KMS-11 (cell line): ENCODE data around the gene PGGHG.
"Not testable (repeated sequence)": the region's sequence is repeated elsewhere in the genome, so short reads cannot be mapped to it uniquely, and the experiment has no call there.

Source experiments
- H2AFZ ChIP-seq: fragments of 200-600 bp; sonication (generic); 2 replicates; pipeline ENCODE4 v1.6.1; 2016; ENCODE audit warnings: antibody characterized with exemption, mixed run types, low read depth
- H3K27ac ChIP-seq: fragments of 200-600 bp; sonication (generic); 2 replicates; pipeline ENCODE4 v1.6.1; 2016; ENCODE audit warnings: mild to moderate bottlenecking, mixed run types
- H3K27me3 ChIP-seq: fragments of 200-600 bp; sonication (generic); 2 replicates; pipeline ENCODE4 v1.6.1; 2017; ENCODE audit warnings: mild to moderate bottlenecking, low read depth, mixed run types, moderate library complexity; ENCODE audit not compliant: insufficient read depth
- H3K36me3 ChIP-seq: fragments of 200-600 bp; sonication (generic); 2 replicates; pipeline ENCODE4 v1.6.1; 2017; ENCODE audit warnings: mild to moderate bottlenecking, mixed run types; ENCODE audit not compliant: insufficient read depth
- H3K4me1 ChIP-seq: fragments of 200-600 bp; sonication (generic); 2 replicates; pipeline ENCODE4 v1.6.1; 2016; ENCODE audit warnings: mild to moderate bottlenecking, low read depth, mixed run types; ENCODE audit not compliant: poor library complexity, severe bottlenecking
- H3K4me2 ChIP-seq: fragments of 200-600 bp; sonication (generic); 2 replicates; pipeline ENCODE4 v1.7.0; 2016; ENCODE audit warnings: mild to moderate bottlenecking, mixed run types
- H3K4me3 ChIP-seq: fragments of 200-600 bp; sonication (generic); IDR thresholded peaks from 2 replicates; pipeline ENCODE4 v1.6.1; 2017; ENCODE audit warnings: low read depth, low read length, mixed read lengths; ENCODE audit not compliant: insufficient read depth
- H3K79me2 ChIP-seq: fragments of 200-600 bp; sonication (generic); 2 replicates; pipeline ENCODE4 v1.6.1; 2016; ENCODE audit warnings: low read depth, mixed run types; ENCODE audit not compliant: insufficient read depth
- H3K9ac ChIP-seq: fragments of 200-600 bp; sonication (generic); 2 replicates; pipeline ENCODE4 v1.6.1; 2016; ENCODE audit warnings: mild to moderate bottlenecking, mixed run types
- H4K20me1 ChIP-seq: fragments of 200-600 bp; sonication (generic); 2 replicates; pipeline ENCODE4 v1.6.1; 2016; ENCODE audit warnings: mild to moderate bottlenecking, mixed run types; ENCODE audit not compliant: insufficient read depth
- CTCF ChIP-seq: fragments of 200-600 bp; sonication (generic); conservative IDR thresholded peaks from 2 replicates; pipeline ENCODE4 v1.6.1; 2017; ENCODE audit warnings: low read depth, mild to moderate bottlenecking, antibody characterized with exemption, low read length, moderate library complexity, mixed read lengths

The PGGHG gene

DNA sequence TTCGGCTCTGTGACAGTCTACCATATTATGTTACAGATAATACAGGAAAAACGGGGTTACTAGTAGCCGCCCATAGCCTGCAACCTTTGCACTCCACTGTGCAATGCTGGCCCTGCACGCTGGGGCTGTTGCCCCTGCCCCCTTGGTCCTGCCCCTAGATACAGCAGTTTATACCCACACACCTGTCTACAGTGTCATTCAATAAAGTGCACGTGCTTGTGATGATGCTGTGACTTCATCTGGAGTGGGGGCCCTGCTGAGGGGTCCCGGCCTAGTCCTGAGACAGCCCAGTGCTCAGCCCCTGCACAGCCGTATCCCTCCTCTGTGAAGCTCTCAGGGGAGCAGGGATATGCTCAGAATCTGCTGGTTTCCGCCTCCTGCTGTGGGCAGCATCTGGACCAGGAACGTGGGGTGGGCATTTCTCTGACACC lies 26.1 kb downstream of the PGGHG start:
- Histone ChIP-seq H4K20me1 (no peaks in the 10 kb centered on the region), H3K4me2 (no peak overlapping the region), H3K36me3 (no peaks in the 10 kb centered on the region), H3K27ac (no peak overlapping the region), H3K4me3 (no peak overlapping the region), H3K79me2 (no peaks in the 10 kb centered on the region), H3K4me1 (peaks cover 12% of the 10 kb centered on the region), H3K9ac (no peak overlapping the region), H3K27me3 (peaks cover 42% of the 10 kb centered on the region), H2AFZ (no peak overlapping the region)
- TF ChIP-seq CTCF, result no peak

GRCh38 chr11:315516-315994 lies 26.6 kb downstream of the PGGHG start:
- no peaks in the 10 kb centered on the region for H3K79me2 ChIP-seq
- no peaks in the 10 kb centered on the region for H4K20me1 ChIP-seq
- H3K4me3 ChIP-seq, result no peak overlapping the region
- H3K27me3 ChIP-seq, result peaks cover 46% of the 10 kb centered on the region
- H3K4me1 ChIP-seq, result peaks cover 12% of the 10 kb centered on the region
- H3K4me2 ChIP-seq, result no peak overlapping the region
- H3K36me3 ChIP-seq, result no peaks in the 10 kb centered on the region
- no peak for TF ChIP-seq CTCF
- no peak overlapping the region for H2AFZ ChIP-seq
- H3K27ac ChIP-seq, result no peak overlapping the region
- no peak overlapping the region for H3K9ac ChIP-seq

DNA sequence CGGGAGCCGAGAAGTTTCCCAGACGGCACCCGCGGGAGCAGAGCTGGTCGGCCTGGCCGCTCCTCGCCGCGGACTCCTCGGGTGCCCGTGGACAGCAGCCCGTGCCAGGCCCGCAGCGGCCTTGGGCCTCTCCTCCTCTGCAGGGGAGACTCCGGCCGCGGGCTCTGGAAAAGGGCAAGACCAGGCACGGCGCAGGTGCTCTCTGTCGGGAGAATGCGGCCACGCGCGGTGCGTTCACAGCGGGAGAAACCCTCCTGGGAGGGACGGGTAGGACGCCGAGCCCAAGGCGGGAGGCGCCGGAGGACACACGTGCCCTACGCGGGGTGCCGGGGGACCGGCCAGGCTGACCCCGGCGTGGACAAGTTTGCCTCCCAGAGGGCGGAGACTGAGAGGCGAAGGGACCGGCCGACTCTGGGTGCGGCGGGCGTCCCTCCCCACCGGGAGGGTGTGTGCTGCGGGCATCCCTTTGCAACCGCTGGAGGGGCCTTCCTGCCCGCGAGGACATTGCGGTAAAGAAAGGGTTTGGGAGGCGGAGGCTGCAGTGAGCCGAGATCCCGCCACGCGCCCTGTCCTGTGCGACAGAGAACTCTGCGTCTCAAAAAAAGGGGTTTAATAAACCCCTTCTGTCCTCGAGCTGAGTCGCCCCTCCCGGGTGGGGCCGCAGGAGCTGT lies 27.2 kb downstream of the PGGHG start:
- Histone ChIP-seq H4K20me1 (no peaks in the 10 kb centered on the region), H3K4me2 (no peak overlapping the region), H3K27me3 (peaks cover 50% of the 10 kb centered on the region), H3K9ac (no peak overlapping the region), H3K79me2 (no peaks in the 10 kb centered on the region), H3K4me3 (no peak overlapping the region), H3K36me3 (no peaks in the 10 kb centered on the region), H3K4me1 (peaks cover 12% of the 10 kb centered on the region), H2AFZ (no peak overlapping the region), H3K27ac (no peak overlapping the region)
- TF ChIP-seq CTCF, result no peak

DNA sequence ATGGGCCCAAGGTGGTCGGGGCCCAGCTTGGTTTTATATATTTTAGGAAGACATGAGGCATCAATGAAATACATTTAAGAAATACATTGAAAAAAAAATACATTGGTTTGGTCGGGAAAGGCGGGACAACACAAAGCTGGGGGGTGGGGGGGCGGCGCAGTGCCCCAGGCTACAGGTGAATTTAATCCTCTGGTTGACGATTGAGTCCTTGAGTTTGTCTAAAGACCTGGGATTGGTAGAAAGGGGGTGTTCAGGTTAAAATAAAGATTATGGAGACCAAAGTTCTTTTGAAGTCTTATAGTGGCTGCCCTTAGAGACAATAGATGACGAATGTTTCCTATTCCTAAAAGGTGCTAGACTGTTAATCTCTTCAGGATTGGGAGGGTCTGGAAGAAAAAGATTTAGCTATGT lies 28.0 kb downstream of the PGGHG start:
- Histone ChIP-seq H2AFZ (no peak overlapping the region), H4K20me1 (no peaks in the 10 kb centered on the region), H3K36me3 (no peaks in the 10 kb centered on the region), H3K27ac (no peak overlapping the region), H3K9ac (no peak overlapping the region), H3K4me1 (peaks cover 12% of the 10 kb centered on the region), H3K27me3 (peaks cover 47% of the 10 kb centered on the region), H3K79me2 (no peaks in the 10 kb centered on the region), H3K4me2 (no peak overlapping the region), H3K4me3 (no peak overlapping the region)
- TF ChIP-seq CTCF, result no peak

- not testable (repeated sequence) for H3K79me2 ChIP-seq, H4K20me1 ChIP-seq, H2AFZ ChIP-seq, H3K4me2 ChIP-seq, H3K4me3 ChIP-seq, H3K27ac ChIP-seq, H3K9ac ChIP-seq, H3K36me3 ChIP-seq
- peaks cover 12% of the 10 kb centered on the region for H3K4me1 ChIP-seq
- peaks cover 38% of the 10 kb centered on the region for H3K27me3 ChIP-seq
Observed at GRCh38 chr11:317668-318404, 28.9 kb downstream of the PGGHG start.

- H3K4me3 ChIP-seq, H3K9ac ChIP-seq, H4K20me1 ChIP-seq, H2AFZ ChIP-seq, H3K79me2 ChIP-seq, H3K36me3 ChIP-seq, H3K27ac ChIP-seq, H3K4me2 ChIP-seq, H3K4me1 ChIP-seq: not testable (repeated sequence)
- peaks cover 36% of the 10 kb centered on the region for H3K27me3 ChIP-seq
Observed at GRCh38 chr11:318405-319120, 29.6 kb downstream of the PGGHG start.
